GM20431 (cell line): ENCODE measurements around the gene MTM1.

ENCODE experiments used
- in situ Hi-C: fragments of 300-500 bp; cut with MseI, MboI; formaldehyde crosslinking; loops from one replicate; pipeline ENCODE4 v1.15.0; 2020; ENCODE audit warnings: low sequenced_read_pairs; ENCODE audit not compliant: unreplicated experiment

MTM1 gene

GRCh38 chrX:150697641-150698040, 129.2 kb downstream of the MTM1 start:
- in situ Hi-C loops, result no loop called here

- in situ Hi-C loops, result no loop called here
Measured at GRCh38 chrX:150698981-150699380, 130.6 kb downstream of the MTM1 start.

GRCh38 chrX:150700107-150700506, 131.7 kb downstream of the MTM1 start:
- in situ Hi-C loops, result no loop called here

GRCh38 chrX:150701377-150701776, 133.0 kb downstream of the MTM1 start:
- in situ Hi-C loops, result no loop called here

GRCh38 chrX:150702966-150703694, 134.7 kb downstream of the MTM1 start:
- in situ Hi-C loops, result no loop called here

GRCh38 chrX:150703695-150703974, 135.2 kb downstream of the MTM1 start:
- in situ Hi-C loops, result no loop called here

- in situ Hi-C loops, result no loop called here
Measured at GRCh38 chrX:150704030-150704613, 135.7 kb downstream of the MTM1 start.

GRCh38 chrX:150712619-150713018, 144.2 kb downstream of the MTM1 start:
- in situ Hi-C loops, result no loop called here

- in situ Hi-C loops, result no loop called here
Measured at GRCh38 chrX:150715184-150715583, 146.8 kb downstream of the MTM1 start.

GRCh38 chrX:150719621-150720020, 151.2 kb downstream of the MTM1 start:
- in situ Hi-C loops, result no loop called here
